H9 (cell line): ENCODE measurements around the gene MOXD1. TPM values are rescaled to one million over a fixed set of nuclear protein-coding genes. Genes with fewer than 3 reads are reported as not detected.

ENCODE experiments used
- DNase-seq: peaks from one replicate; pipeline ENCODE4 v3.0.0-alpha.2; 2017
- H2AFZ ChIP-seq: one replicate; pipeline ENCODE4 v1.6.1; 2013; ENCODE audit warnings: mild to moderate bottlenecking, low read length, control low read depth, moderate library complexity
- H2AK5ac ChIP-seq: 2 replicates; pipeline ENCODE4 v1.6.1; 2013; ENCODE audit warnings: low read length, control low read depth, mixed read lengths; ENCODE audit not compliant: insufficient read length
- H2BK120ac ChIP-seq: one replicate; pipeline ENCODE4 v1.6.1; 2013; ENCODE audit warnings: low read depth, mild to moderate bottlenecking, low read length, control low read depth, inconsistent platforms; ENCODE audit not compliant: poor library complexity, severe bottlenecking
- H2BK12ac ChIP-seq: 2 replicates; pipeline ENCODE4 v1.6.1; 2013; ENCODE audit warnings: low read length, control low read depth, mixed read lengths, low read depth; ENCODE audit not compliant: insufficient read length
- H2BK15ac ChIP-seq: 2 replicates; pipeline ENCODE4 v1.6.1; 2013; ENCODE audit warnings: low read depth, low read length, control low read depth
- H2BK20ac ChIP-seq: one replicate; pipeline ENCODE4 v1.6.1; 2013; ENCODE audit warnings: low read depth, mild to moderate bottlenecking, low read length, control low read depth, inconsistent platforms; ENCODE audit not compliant: poor library complexity, severe bottlenecking
- H2BK5ac ChIP-seq: 2 replicates; pipeline ENCODE4 v1.6.1; 2013; ENCODE audit warnings: low read length, control low read depth, mixed read lengths; ENCODE audit not compliant: insufficient read length
- H3K14ac ChIP-seq: 2 replicates; pipeline ENCODE4 v1.6.1; 2013; ENCODE audit warnings: low read length, control low read depth; ENCODE audit not compliant: insufficient read depth
- H3K18ac ChIP-seq: 2 replicates; pipeline ENCODE4 v1.6.1; 2013; ENCODE audit warnings: low read depth, mild to moderate bottlenecking, mixed read lengths, low read length, control low read depth; ENCODE audit not compliant: insufficient read length
- H3K23ac ChIP-seq: 2 replicates; pipeline ENCODE4 v1.6.1; 2013; ENCODE audit warnings: low read length, control low read depth, mixed read lengths, low read depth; ENCODE audit not compliant: insufficient read length
- H3K23me2 ChIP-seq: 2 replicates; pipeline ENCODE4 v1.6.1; 2013; ENCODE audit warnings: low read depth, mild to moderate bottlenecking, mixed read lengths, low read length, control low read depth; ENCODE audit not compliant: insufficient read length, poor library complexity, severe bottlenecking
- H3K27ac ChIP-seq: 2 replicates; pipeline ENCODE4 v1.5.1; 2013; ENCODE audit warnings: low read length, control low read depth, mixed read lengths, low read depth; ENCODE audit not compliant: insufficient read length
- H3K27me3 ChIP-seq: 2 replicates; pipeline ENCODE4 v1.6.1; 2013; ENCODE audit warnings: low read length, control low read depth, inconsistent platforms; ENCODE audit not compliant: insufficient read depth
- H3K4ac ChIP-seq: 2 replicates; pipeline ENCODE4 v1.6.1; 2013; ENCODE audit warnings: low read depth, mild to moderate bottlenecking, control low read depth, inconsistent platforms, low read length, moderate library complexity
- H3K4me1 ChIP-seq: 2 replicates; pipeline ENCODE4 v1.6.1; 2013; ENCODE audit warnings: low read length, control low read depth, inconsistent platforms; ENCODE audit not compliant: insufficient read depth
- H3K4me2 ChIP-seq: 2 replicates; pipeline ENCODE4 v1.6.1; 2013; ENCODE audit warnings: low read length, control low read depth, mixed read lengths; ENCODE audit not compliant: insufficient read length, insufficient read depth
- H3K56ac ChIP-seq: 2 replicates; pipeline ENCODE4 v1.6.1; 2013; ENCODE audit warnings: low read depth, mild to moderate bottlenecking, mixed read lengths, low read length, control low read depth; ENCODE audit not compliant: insufficient read length
- H3K79me1 ChIP-seq: 2 replicates; pipeline ENCODE4 v1.6.1; 2013; ENCODE audit warnings: low read depth, mild to moderate bottlenecking, moderate library complexity, low read length, control low read depth, inconsistent platforms; ENCODE audit not compliant: insufficient read depth, poor library complexity, severe bottlenecking
- H3K79me2 ChIP-seq: 2 replicates; pipeline ENCODE4 v1.6.1; 2013; ENCODE audit warnings: low read length, control low read depth, inconsistent platforms; ENCODE audit not compliant: insufficient read depth
- H3K9ac ChIP-seq: 2 replicates; pipeline ENCODE4 v1.6.1; 2013; ENCODE audit warnings: low read length, control low read depth, mixed read lengths; ENCODE audit not compliant: insufficient read length; ENCODE audit errors: extremely low read depth
- H3K9me3 ChIP-seq: one replicate; pipeline ENCODE4 v1.6.1; 2013; ENCODE audit warnings: low read depth, low read length, inconsistent platforms; ENCODE audit not compliant: control insufficient read depth
- H3T11ph ChIP-seq: one replicate; pipeline ENCODE4 v1.6.1; 2013; ENCODE audit warnings: mild to moderate bottlenecking, low read length, control low read depth, inconsistent platforms
- H4K20me1 ChIP-seq: one replicate; pipeline ENCODE4 v1.6.1; 2013; ENCODE audit not compliant: control insufficient read depth, insufficient read length, insufficient read depth
- H4K5ac ChIP-seq: 2 replicates; pipeline ENCODE4 v1.6.1; 2013; ENCODE audit warnings: low read depth, mild to moderate bottlenecking, mixed read lengths, low read length, control low read depth; ENCODE audit not compliant: insufficient read length
- H4K8ac ChIP-seq: replicated peaks from 2 replicates; pipeline ENCODE4 v1.6.1; 2013; ENCODE audit warnings: low read length, control low read depth, mixed read lengths, low read depth; ENCODE audit not compliant: insufficient read length
- H4K91ac ChIP-seq: 2 replicates; pipeline ENCODE4 v1.6.1; 2013; ENCODE audit warnings: low read depth, mild to moderate bottlenecking, moderate library complexity, mixed read lengths, low read length, control low read depth; ENCODE audit not compliant: insufficient read length
- H3K27ac Mint-ChIP-seq, 3 experiments: 2 replicates in 2 of 3; 3 replicates in 1 of 3; pipeline ENCODE4 v1.8.0; 2020 to 2021; ENCODE audit warnings: mixed read lengths in 3 of 3, mild to moderate bottlenecking in 1 of 3, moderate library complexity in 1 of 3
- H3K27me3 Mint-ChIP-seq: 2 replicates; pipeline ENCODE4 v1.8.0; 2021; ENCODE audit warnings: low read depth, mild to moderate bottlenecking, moderate library complexity, mixed read lengths
- H3K36me3 Mint-ChIP-seq, 3 experiments: 2 replicates in 2 of 3; 3 replicates in 1 of 3; pipeline ENCODE4 v1.8.0; 2020 to 2021; ENCODE audit warnings: low read depth in 3 of 3, mixed read lengths in 3 of 3; ENCODE audit not compliant: insufficient read depth in 1 of 3
- H3K4me1 Mint-ChIP-seq, 2 experiments: 2 replicates each; pipeline ENCODE4 v1.8.0; 2020; ENCODE audit warnings: mixed read lengths in 2 of 2
- H3K4me3 Mint-ChIP-seq, 2 experiments: 2 replicates in 1 of 2; 3 replicates in 1 of 2; pipeline ENCODE4 v1.8.0; 2020 to 2021; ENCODE audit warnings: mild to moderate bottlenecking in 2 of 2, mixed read lengths in 2 of 2, moderate library complexity in 1 of 2
- H3K9me3 Mint-ChIP-seq, 2 experiments: 2 replicates in 1 of 2; 3 replicates in 1 of 2; pipeline ENCODE4 v1.8.0; 2020; ENCODE audit warnings: mild to moderate bottlenecking in 2 of 2, mixed read lengths in 2 of 2, moderate library complexity in 1 of 2
- whole genome bisulfite sequencing: extraction: QIAGEN DNeasy Blood & Tissue Kit; methylation state at CpG from one replicate; pipeline ENCODE4 v1.1.7; 2013; ENCODE audit warnings: missing lambda C conversion rate, low lambda C conversion rate, mixed read lengths; ENCODE audit not compliant: insufficient read length; ENCODE audit errors: extremely low coverage; 5-methylcytosine and 5-hydroxymethylcytosine counted together
- total RNA-seq: library from RNA; stranded (reverse); gene quantifications from 2 replicates; pipeline ENCODE4 v1.2.1, GENCODE V29; 2021
- TF ChIP-seq, protein P1 (sequence below): fragments of 200-600 bp; sonication (generic); conservative IDR thresholded peaks from 3 replicates; pipeline ENCODE4 v1.8.0; 2021; ENCODE audit warnings: antibody characterized with exemption, mild to moderate bottlenecking

Gene MOXD1
- total RNA-seq, 1 experiment from 2014 or later, result 2.3 TPM

DNA sequence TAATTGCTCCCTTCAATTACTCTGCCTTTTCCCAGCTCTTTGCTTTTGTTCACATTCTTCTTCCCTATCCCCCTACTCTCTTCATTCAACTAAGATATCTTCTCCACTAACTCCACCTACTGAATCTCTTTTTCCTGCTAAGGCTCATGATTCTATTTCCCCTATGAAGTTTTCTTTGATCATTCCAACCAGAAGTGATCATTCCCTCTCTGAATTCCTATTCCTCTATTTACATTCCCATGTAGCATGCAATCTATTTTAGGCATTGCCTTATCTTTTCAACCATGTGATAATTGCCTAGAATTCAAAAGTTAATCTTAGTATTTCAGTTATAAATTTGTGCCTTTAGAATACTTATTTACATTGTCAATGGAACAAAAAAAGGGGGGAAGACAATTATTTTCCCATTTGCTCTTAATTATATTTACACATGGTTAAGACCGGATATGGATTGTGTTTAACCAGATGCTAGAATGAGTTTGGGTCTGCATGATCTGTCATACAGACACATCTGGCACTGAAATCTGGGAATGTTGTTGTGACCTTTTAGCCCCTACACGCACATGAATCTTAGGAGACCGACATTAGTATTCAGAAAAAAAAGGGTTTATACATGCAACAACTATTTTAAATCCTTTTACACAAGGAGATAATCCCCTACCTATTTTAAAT is 20.8 kb downstream of the MOXD1 start:
- H2BK12ac ChIP-seq, result no peak overlapping the region
- H2BK20ac ChIP-seq, result no peak overlapping the region
- TF ChIP-seq, protein P1, sequence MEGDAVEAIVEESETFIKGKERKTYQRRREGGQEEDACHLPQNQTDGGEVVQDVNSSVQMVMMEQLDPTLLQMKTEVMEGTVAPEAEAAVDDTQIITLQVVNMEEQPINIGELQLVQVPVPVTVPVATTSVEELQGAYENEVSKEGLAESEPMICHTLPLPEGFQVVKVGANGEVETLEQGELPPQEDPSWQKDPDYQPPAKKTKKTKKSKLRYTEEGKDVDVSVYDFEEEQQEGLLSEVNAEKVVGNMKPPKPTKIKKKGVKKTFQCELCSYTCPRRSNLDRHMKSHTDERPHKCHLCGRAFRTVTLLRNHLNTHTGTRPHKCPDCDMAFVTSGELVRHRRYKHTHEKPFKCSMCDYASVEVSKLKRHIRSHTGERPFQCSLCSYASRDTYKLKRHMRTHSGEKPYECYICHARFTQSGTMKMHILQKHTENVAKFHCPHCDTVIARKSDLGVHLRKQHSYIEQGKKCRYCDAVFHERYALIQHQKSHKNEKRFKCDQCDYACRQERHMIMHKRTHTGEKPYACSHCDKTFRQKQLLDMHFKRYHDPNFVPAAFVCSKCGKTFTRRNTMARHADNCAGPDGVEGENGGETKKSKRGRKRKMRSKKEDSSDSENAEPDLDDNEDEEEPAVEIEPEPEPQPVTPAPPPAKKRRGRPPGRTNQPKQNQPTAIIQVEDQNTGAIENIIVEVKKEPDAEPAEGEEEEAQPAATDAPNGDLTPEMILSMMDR, result no peak
- no peak overlapping the region for H3K27ac ChIP-seq
- Mint-ChIP-seq H3K27ac (no peak overlapping the region), H3K36me3 (no peaks in the 10 kb centered on the region), H3K4me3 (no peak overlapping the region), H3K4me1 (no peaks in the 10 kb centered on the region), H3K27me3 (peaks cover 2% of the 10 kb centered on the region), H3K9me3 (peaks cover 0 to 3% of the 10 kb centered on the region in 2 experiments; a peak in 3 of 5 replicates)
- H3K79me2 ChIP-seq, result no peaks in the 10 kb centered on the region
- no peaks in the 10 kb centered on the region for H3K27me3 ChIP-seq
- no peak overlapping the region for H3K4me2 ChIP-seq
- WGBS, result no CpG with 5 or more reads among the region's 3 CpGs
- H3K4ac ChIP-seq, result no peak overlapping the region
- H2BK5ac ChIP-seq, result no peak overlapping the region
- no peak overlapping the region for H4K91ac ChIP-seq
- no peaks in the 10 kb centered on the region for H4K20me1 ChIP-seq
- H3K4me1 ChIP-seq, result no peaks in the 10 kb centered on the region
- H4K5ac ChIP-seq, result no peak overlapping the region
- no peak overlapping the region for H2AK5ac ChIP-seq
- DNase-seq, result no peak
- H2AFZ ChIP-seq, result no peak overlapping the region
- no peak overlapping the region for H3K9ac ChIP-seq
- no peak overlapping the region for H4K8ac ChIP-seq
- no peak overlapping the region for H2BK120ac ChIP-seq
- H3T11ph ChIP-seq, result no peak overlapping the region
- H3K18ac ChIP-seq, result no peak overlapping the region
- H3K23me2 ChIP-seq, result no peaks in the 10 kb centered on the region
- H3K56ac ChIP-seq, result no peak overlapping the region
- no peaks in the 10 kb centered on the region for H3K9me3 ChIP-seq
- H3K23ac ChIP-seq, result no peak overlapping the region
- H3K79me1 ChIP-seq, result no peaks in the 10 kb centered on the region
- H3K14ac ChIP-seq, result no peak overlapping the region
- no peak overlapping the region for H2BK15ac ChIP-seq
